Prostate gland (tissue), 2 donors: ENCODE measurements around the gene CEBPB. TPM values are rescaled to one million over a fixed set of nuclear protein-coding genes. Genes with fewer than 3 reads are reported as not detected.

ENCODE experiments used
- DNase-seq: peaks from one replicate; pipeline ENCODE4 v3.0.0-alpha.2; 2019; ENCODE audit warnings: low spot score
- H3K27ac ChIP-seq, 2 donors: fragments of 200-600 bp; sonication (generic); 2 replicates each; pipeline ENCODE4 v1.5.1; 2017 to 2019
- H3K27me3 ChIP-seq: fragments of 200-600 bp; sonication (generic); replicated peaks from 2 replicates; pipeline ENCODE4 v1.5.1; 2019; ENCODE audit not compliant: insufficient read depth
- H3K36me3 ChIP-seq, 2 donors: fragments of 200-600 bp; sonication (generic); 1 replicate in 1 of 2; 2 replicates in 1 of 2; pipeline versions ENCODE4 v1.5.1 to v1.8.1; 2017 to 2019
- H3K4me1 ChIP-seq: fragments of 200-600 bp; sonication (generic); replicated peaks from 2 replicates; pipeline ENCODE4 v1.5.1; 2019
- H3K4me3 ChIP-seq, 2 donors: fragments of 200-600 bp; sonication (generic); 2 replicates each; pipeline ENCODE4 v1.5.1; 2017 to 2019
- H3K9me3 ChIP-seq: fragments of 200-600 bp; sonication (generic); 2 replicates; pipeline ENCODE4 v1.5.1; 2017
- POLR2A ChIP-seq: fragments of 450-650 bp; IDR thresholded peaks from one replicate; pipeline ENCODE4 v1.6.1; 2016; ENCODE audit warnings: antibody characterized with exemption, mild to moderate bottlenecking
- POLR2AphosphoS5 ChIP-seq: sonication (generic); formaldehyde crosslinking; IDR thresholded peaks from one replicate; pipeline ENCODE4 v1.6.1; 2017; ENCODE audit warnings: antibody characterized with exemption
- WGBS: methylation state at CpG from one replicate; pipeline ENCODE4 v1.1.5; 2018; 5-methylcytosine and 5-hydroxymethylcytosine counted together
- intact Hi-C: fragments of 100-400 bp; cut with DNase I; formaldehyde crosslinking; loops from one replicate; pipeline ENCODE4 v1.14.2; 2022
- total RNA-seq, 2 donors: library from RNA; depleted of rRNA; stranded (reverse); fragments of >200 nt; gene quantifications; one replicate each; pipeline ENCODE4 v1.1.0, GENCODE V29; 2016
- TF ChIP-seq, protein P1 (sequence below), 4 experiments: fragments of 200-600 bp in 2 of 4; fragments of 450-650 bp in 2 of 4; sonication (generic) in 2 of 4; IDR thresholded peaks; 1 replicate in 3 of 4; 2 replicates in 1 of 4; pipeline ENCODE4 v1.5.1; 2016 to 2019; ENCODE audit warnings: antibody characterized with exemption in 4 of 4, mild to moderate bottlenecking in 2 of 4, moderate library complexity in 2 of 4

CEBPB gene
- total RNA-seq, 2 donors from 2014 or later = 72.8 to 77.2 TPM

GRCh38 chr20:50191065-50191543, 474 bp downstream of the CEBPB start:
- intact Hi-C loops = loop anchor here (2.0 to 5.0 kb wide), 6 partner anchors 96 to 551 kb away; no protein-coding TSS in a partner anchor
- TF ChIP-seq POLR2AphosphoS5 = no peak
- TF ChIP-seq POLR2A = no peak
- TF ChIP-seq, protein P1, sequence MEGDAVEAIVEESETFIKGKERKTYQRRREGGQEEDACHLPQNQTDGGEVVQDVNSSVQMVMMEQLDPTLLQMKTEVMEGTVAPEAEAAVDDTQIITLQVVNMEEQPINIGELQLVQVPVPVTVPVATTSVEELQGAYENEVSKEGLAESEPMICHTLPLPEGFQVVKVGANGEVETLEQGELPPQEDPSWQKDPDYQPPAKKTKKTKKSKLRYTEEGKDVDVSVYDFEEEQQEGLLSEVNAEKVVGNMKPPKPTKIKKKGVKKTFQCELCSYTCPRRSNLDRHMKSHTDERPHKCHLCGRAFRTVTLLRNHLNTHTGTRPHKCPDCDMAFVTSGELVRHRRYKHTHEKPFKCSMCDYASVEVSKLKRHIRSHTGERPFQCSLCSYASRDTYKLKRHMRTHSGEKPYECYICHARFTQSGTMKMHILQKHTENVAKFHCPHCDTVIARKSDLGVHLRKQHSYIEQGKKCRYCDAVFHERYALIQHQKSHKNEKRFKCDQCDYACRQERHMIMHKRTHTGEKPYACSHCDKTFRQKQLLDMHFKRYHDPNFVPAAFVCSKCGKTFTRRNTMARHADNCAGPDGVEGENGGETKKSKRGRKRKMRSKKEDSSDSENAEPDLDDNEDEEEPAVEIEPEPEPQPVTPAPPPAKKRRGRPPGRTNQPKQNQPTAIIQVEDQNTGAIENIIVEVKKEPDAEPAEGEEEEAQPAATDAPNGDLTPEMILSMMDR (IDR thresholded peaks at IDR 0.05) = no peak
- Histone ChIP-seq H3K27me3 (no peaks in the 10 kb centered on the region), H3K36me3 (no peaks in the 10 kb centered on the region), H3K27ac (peak overlapping the region; percentile 99), H3K4me1 (no peaks in the 10 kb centered on the region), H3K9me3 (no peaks in the 10 kb centered on the region), H3K4me3 (peak overlapping the region; percentile 83 to 92)
- WGBS = 1% methylated on average over 28 of the region's 69 CpGs
- peak; percentile 49 for DNase-seq

DNA sequence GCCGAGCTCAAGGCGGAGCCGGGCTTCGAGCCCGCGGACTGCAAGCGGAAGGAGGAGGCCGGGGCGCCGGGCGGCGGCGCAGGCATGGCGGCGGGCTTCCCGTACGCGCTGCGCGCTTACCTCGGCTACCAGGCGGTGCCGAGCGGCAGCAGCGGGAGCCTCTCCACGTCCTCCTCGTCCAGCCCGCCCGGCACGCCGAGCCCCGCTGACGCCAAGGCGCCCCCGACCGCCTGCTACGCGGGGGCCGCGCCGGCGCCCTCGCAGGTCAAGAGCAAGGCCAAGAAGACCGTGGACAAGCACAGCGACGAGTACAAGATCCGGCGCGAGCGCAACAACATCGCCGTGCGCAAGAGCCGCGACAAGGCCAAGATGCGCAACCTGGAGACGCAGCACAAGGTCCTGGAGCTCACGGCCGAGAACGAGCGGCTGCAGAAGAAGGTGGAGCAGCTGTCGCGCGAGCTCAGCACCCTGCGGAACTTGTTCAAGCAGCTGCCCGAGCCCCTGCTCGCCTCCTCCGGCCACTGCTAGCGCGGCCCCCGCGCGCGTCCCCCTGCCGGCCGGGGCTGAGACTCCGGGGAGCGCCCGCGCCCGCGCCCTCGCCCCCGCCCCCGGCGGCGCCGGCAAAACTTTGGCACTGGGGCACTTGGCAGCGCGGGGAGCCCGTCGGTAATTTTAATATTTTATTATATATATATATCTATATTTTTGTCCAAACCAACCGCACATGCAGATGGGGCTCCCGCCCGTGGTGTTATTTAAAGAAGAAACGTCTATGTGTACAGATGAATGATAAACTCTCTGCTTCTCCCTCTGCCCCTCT, 1.1 kb downstream of the CEBPB start:
- Histone ChIP-seq H3K4me1 (no peaks in the 10 kb centered on the region), H3K27ac (peak overlapping the region; percentile 99), H3K36me3 (no peaks in the 10 kb centered on the region), H3K4me3 (peak overlapping the region; percentile 83 to 92), H3K9me3 (no peaks in the 10 kb centered on the region), H3K27me3 (no peaks in the 10 kb centered on the region)
- WGBS = under 1% methylated on average over 91 of the region's 96 CpGs
- intact Hi-C loops = loop anchor here (2.0 to 5.0 kb wide), 6 partner anchors 96 to 551 kb away; no protein-coding TSS in a partner anchor
- peak; percentile 36 for DNase-seq
- TF ChIP-seq, protein P1 (IDR thresholded peaks at IDR 0.05) = peak in 2 of 4 experiments; percentile 51 to 53
- no peak for TF ChIP-seq POLR2AphosphoS5

GRCh38 chr20:50192364-50193198, 2.0 kb downstream of the CEBPB start:
- Histone ChIP-seq H3K36me3 (no peaks in the 10 kb centered on the region), H3K9me3 (no peaks in the 10 kb centered on the region), H3K4me3 (peak overlapping the region; percentile 83 to 92), H3K27me3 (no peaks in the 10 kb centered on the region), H3K27ac (peak overlapping the region; percentile 99), H3K4me1 (no peaks in the 10 kb centered on the region)
- WGBS = 3% methylated on average over 25 of the region's 25 CpGs
- intact Hi-C loops = loop anchor here (5.0 kb wide), 4 partner anchors 95 to 550 kb away; no protein-coding TSS in a partner anchor
- DNase-seq = peak; percentile 90
- peak; percentile 52 for TF ChIP-seq POLR2A
- TF ChIP-seq, protein P1 (IDR thresholded peaks at IDR 0.05) = no peak
- peak; percentile 91 for TF ChIP-seq POLR2AphosphoS5

- DNase-seq = no peak
- Histone ChIP-seq H3K9me3 (no peaks in the 10 kb centered on the region), H3K4me1 (no peaks in the 10 kb centered on the region), H3K4me3 (peak overlapping the region; percentile 83 to 92), H3K36me3 (no peaks in the 10 kb centered on the region), H3K27me3 (no peaks in the 10 kb centered on the region), H3K27ac (peak overlapping the region; percentile 99)
- intact Hi-C loops = loop anchor here (5.0 kb wide), 4 partner anchors 94 to 549 kb away; no protein-coding TSS in a partner anchor
- TF ChIP-seq, protein P1 (IDR thresholded peaks at IDR 0.05) = no peak
- TF ChIP-seq POLR2A (no peak), POLR2AphosphoS5 (no peak)
- 21% methylated on average over 9 of the region's 10 CpGs for WGBS
These were observed 2.7 kb downstream of the CEBPB start for GRCh38 chr20:50193199-50193835.
